ENCODE measurements around the gene LASP1.

DNA sequence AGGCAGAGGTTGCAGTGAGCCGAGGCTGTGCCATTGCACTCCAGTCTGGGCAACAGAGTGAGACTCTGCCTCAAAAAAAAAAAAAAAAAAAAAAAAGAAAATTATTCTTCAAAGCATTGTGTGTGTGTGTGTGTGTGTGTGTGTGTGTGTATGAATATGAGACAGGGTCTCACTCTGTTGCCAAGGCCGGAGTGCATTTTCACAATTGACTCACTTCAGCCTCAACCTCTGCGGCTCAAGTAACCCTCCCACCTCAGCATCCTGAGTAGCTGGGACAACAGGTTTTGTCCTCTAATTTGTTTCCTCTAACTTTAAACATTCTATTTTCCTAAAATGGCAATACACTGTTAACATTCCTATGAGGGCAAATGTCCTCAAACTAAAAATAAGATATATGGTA is 89.7 kb downstream of the LASP1 start:
- TF ChIP-seq IRF3 (IDR thresholded peaks at IDR 0.05; ENCODE audit: low read depth, low read length): no peak
- no peak for TF ChIP-seq POLR2AphosphoS5 (IDR thresholded peaks at IDR 0.05; ENCODE audit: low read depth, low read length)
- no peak for TF ChIP-seq CTCF (IDR thresholded peaks at IDR 0.05)
- TF ChIP-seq, protein P1, sequence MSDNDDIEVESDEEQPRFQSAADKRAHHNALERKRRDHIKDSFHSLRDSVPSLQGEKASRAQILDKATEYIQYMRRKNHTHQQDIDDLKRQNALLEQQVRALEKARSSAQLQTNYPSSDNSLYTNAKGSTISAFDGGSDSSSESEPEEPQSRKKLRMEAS (IDR thresholded peaks at IDR 0.05; ENCODE audit: low read depth): no peak
- no peak for TF ChIP-seq JUND (IDR thresholded peaks at IDR 0.05)
- TF ChIP-seq FOXJ3 (CRISPR knock-in tag; IDR thresholded peaks at IDR 0.05): no peak
- TF ChIP-seq SIN3A (IDR thresholded peaks at IDR 0.05; ENCODE audit: borderline replicate concordance, low read depth, low read length): no peak
- no peak for TF ChIP-seq RAD21 (IDR thresholded peaks at IDR 0.05; ENCODE audit: low read length)
- no peak for TF ChIP-seq FOXM1 (IDR thresholded peaks at IDR 0.05; ENCODE audit: low read depth)

Data from SK-N-SH (cell line).